AG04450 (cell line): ENCODE measurements around the gene VGLL4. TPM values are rescaled to one million over a fixed set of nuclear protein-coding genes. Genes with fewer than 3 reads are reported as not detected.

Experiments used
- CTCF ChIA-PET: fragments of 300-600, 350-600 bp; formaldehyde crosslinking; extraction: SDS; loops from one replicate; lab custom pipeline; 2022; ENCODE audit warnings: antibody characterized with exemption, inconsistent platforms; lab: Charles Lee
- POLR2A ChIA-PET: fragments of 350-600 bp; formaldehyde crosslinking; extraction: SDS; loops from one replicate; lab custom pipeline; 2021; ENCODE audit warnings: antibody characterized with exemption, inconsistent platforms; lab: Yijun Ruan, JAX
- DNase-seq: peaks from one replicate; pipeline ENCODE4 v3.0.0-alpha.2; 2011; ENCODE audit warnings: low read depth, low spot score
- H3K27ac ChIP-seq: one replicate; pipeline ENCODE4 v1.5.1; 2012; ENCODE audit warnings: low read depth, low read length, control low read depth
- H3K27me3 ChIP-seq: one replicate; pipeline ENCODE4 v1.6.0; 2012; ENCODE audit warnings: low read length; ENCODE audit not compliant: control insufficient read depth, insufficient read depth
- H3K4me3 ChIP-seq: 2 replicates; pipeline ENCODE4 v1.5.1; 2011; ENCODE audit warnings: mild to moderate bottlenecking, low read depth, low read length, control low read depth
- H3K9me3 ChIP-seq: 2 replicates; pipeline ENCODE4 v1.5.1; 2012; ENCODE audit warnings: low read length; ENCODE audit not compliant: control insufficient read depth, insufficient read depth
- CTCF ChIP-seq: IDR thresholded peaks from 2 replicates; pipeline ENCODE4 v1.5.1; 2011; ENCODE audit warnings: low read depth, low read length, control low read depth, inconsistent platforms
- polyA plus RNA-seq: library from polyadenylated mRNA; depleted of rRNA; stranded (reverse); fragments of >200 nt; gene quantifications from 2 replicates; pipeline ENCODE4 v1.2.3, GENCODE V29; 2011

VGLL4 gene
- polyA plus RNA-seq, 1 experiment: 30.5 TPM

- H3K27me3 ChIP-seq: no peaks in the 10 kb centered on the region
- no peak overlapping the region for H3K4me3 ChIP-seq
- DNase-seq: peak; percentile 59
- TF ChIP-seq CTCF: no peak
- ChIA-PET CTCF (interaction anchor here (1.0 kb wide), 1 partner anchor 9 kb away, joined by 6 read pairs; no protein-coding TSS in a partner anchor), POLR2A (interaction anchor here (0.5 to 1.2 kb wide), 12 partner anchors 9 to 569 kb away, joined by 3 to 28 read pairs (median 4); no protein-coding TSS in a partner anchor)
- H3K9me3 ChIP-seq: no peaks in the 10 kb centered on the region
- peak overlapping the region; percentile 77 for H3K27ac ChIP-seq
Measured at GRCh38 chr3:11629716-11630115, 14.0 kb downstream of the VGLL4 start.

GRCh38 chr3:11627612-11628011 lies 16.1 kb downstream of the VGLL4 start:
- ChIA-PET CTCF (interaction anchor here (1.1 to 1.3 kb wide), 2 partner anchors 177 to 248 kb away, joined by 3 to 5 read pairs; no protein-coding TSS in a partner anchor), POLR2A (no interaction called here)
- DNase-seq: no peak
- no peaks in the 10 kb centered on the region for H3K9me3 ChIP-seq
- no peaks in the 10 kb centered on the region for H3K27me3 ChIP-seq
- H3K4me3 ChIP-seq: no peak overlapping the region
- no peak for TF ChIP-seq CTCF
- no peak overlapping the region for H3K27ac ChIP-seq

- TF ChIP-seq CTCF: no peak
- POLR2A ChIA-PET: no interaction called here
- H3K27ac ChIP-seq: no peak overlapping the region
- H3K9me3 ChIP-seq: no peaks in the 10 kb centered on the region
- no peaks in the 10 kb centered on the region for H3K27me3 ChIP-seq
- DNase-seq: no peak
- H3K4me3 ChIP-seq: no peak overlapping the region
- CTCF ChIA-PET: interaction anchor here (0.7 kb wide), 1 partner anchor 10 kb away, joined by 3 read pairs; no protein-coding TSS in a partner anchor
Measured at GRCh38 chr3:11626084-11626463, 17.6 kb downstream of the VGLL4 start.

GRCh38 chr3:11625376-11626083 lies 18.2 kb downstream of the VGLL4 start:
- POLR2A ChIA-PET: no interaction called here
- DNase-seq: no peak
- no peak for TF ChIP-seq CTCF
- Histone ChIP-seq H3K9me3 (no peaks in the 10 kb centered on the region), H3K27me3 (no peaks in the 10 kb centered on the region), H3K27ac (no peak overlapping the region), H3K4me3 (no peak overlapping the region)
- CTCF ChIA-PET: interaction anchor here (0.5 kb wide), 1 partner anchor 17 kb away, joined by 3 read pairs; no protein-coding TSS in a partner anchor

- ChIA-PET CTCF (interaction anchor here (0.5 to 1.1 kb wide), 3 partner anchors 17 to 245 kb away, joined by 3 to 4 read pairs (median 3); no protein-coding TSS in a partner anchor), POLR2A (no interaction called here)
- DNase-seq: no peak
- no peak for TF ChIP-seq CTCF
- Histone ChIP-seq H3K9me3 (no peaks in the 10 kb centered on the region), H3K27me3 (no peaks in the 10 kb centered on the region), H3K4me3 (no peak overlapping the region), H3K27ac (no peak overlapping the region)
Measured at GRCh38 chr3:11624704-11625375, 18.9 kb downstream of the VGLL4 start.
